AG09319 (cell line): Measurements from ENCODE around the gene LPIN1.
A peak's percentile ranks its signal among the peaks of the same experiment; 100 is the strongest.
"Not testable (repeated sequence)": the region's sequence is repeated elsewhere in the genome, so short reads cannot be mapped to it uniquely, and the experiment has no call there.

Experiments
- DNase-seq: peaks from one replicate; pipeline ENCODE4 v3.0.0-alpha.2; 2010; ENCODE audit warnings: low read depth; ENCODE audit errors: extremely low read depth
- TF ChIP-seq, protein P1 (sequence below): IDR thresholded peaks from 2 replicates; pipeline ENCODE4 v1.5.1; 2011; ENCODE audit warnings: low read depth, mild to moderate bottlenecking, inconsistent platforms, low read length, moderate library complexity

Gene LPIN1

DNA sequence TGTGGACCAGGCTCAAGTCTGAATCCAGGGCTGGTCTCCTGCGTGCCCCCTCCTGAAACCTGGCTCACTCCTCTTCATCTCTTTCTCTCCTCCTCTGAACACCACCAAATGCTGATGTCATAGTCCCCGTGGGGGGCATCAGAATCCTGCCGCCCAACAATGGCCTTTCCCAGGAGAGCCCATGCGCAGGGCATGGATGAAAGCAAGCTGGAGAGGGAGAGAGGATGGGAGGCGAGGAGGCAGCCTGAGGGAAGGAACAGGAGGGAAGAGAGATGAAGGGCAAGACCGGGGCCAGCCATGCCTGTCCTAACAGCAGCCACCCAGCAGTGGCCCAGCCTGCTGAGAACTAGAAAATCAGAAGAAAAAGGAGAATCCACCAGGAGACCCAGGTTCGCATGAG, 22.3 kb upstream of the LPIN1 start:
- TF ChIP-seq, protein P1, sequence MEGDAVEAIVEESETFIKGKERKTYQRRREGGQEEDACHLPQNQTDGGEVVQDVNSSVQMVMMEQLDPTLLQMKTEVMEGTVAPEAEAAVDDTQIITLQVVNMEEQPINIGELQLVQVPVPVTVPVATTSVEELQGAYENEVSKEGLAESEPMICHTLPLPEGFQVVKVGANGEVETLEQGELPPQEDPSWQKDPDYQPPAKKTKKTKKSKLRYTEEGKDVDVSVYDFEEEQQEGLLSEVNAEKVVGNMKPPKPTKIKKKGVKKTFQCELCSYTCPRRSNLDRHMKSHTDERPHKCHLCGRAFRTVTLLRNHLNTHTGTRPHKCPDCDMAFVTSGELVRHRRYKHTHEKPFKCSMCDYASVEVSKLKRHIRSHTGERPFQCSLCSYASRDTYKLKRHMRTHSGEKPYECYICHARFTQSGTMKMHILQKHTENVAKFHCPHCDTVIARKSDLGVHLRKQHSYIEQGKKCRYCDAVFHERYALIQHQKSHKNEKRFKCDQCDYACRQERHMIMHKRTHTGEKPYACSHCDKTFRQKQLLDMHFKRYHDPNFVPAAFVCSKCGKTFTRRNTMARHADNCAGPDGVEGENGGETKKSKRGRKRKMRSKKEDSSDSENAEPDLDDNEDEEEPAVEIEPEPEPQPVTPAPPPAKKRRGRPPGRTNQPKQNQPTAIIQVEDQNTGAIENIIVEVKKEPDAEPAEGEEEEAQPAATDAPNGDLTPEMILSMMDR: no peak
- no peak for DNase-seq

DNA sequence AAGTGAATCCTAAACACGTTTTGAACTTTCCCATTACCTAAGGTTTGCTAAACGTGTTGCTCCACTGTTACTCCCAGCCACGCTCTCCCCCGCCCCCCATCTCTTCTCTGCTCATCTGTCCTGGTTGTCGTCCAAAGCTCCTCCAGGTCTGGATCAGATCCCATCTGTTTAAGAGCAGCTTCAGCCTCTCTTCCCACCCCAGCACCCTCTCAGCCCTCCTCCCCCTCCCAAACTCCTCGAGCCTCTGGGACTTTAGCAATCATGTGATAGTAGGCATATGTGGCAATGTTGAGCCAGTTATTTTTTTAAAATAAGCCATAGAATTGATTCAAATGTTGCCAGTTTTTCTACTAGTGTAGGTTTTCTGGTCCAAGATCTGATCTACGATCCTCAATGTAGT, 20.0 kb upstream of the LPIN1 start:
- no peak for DNase-seq
- TF ChIP-seq, protein P1: no peak

DNA sequence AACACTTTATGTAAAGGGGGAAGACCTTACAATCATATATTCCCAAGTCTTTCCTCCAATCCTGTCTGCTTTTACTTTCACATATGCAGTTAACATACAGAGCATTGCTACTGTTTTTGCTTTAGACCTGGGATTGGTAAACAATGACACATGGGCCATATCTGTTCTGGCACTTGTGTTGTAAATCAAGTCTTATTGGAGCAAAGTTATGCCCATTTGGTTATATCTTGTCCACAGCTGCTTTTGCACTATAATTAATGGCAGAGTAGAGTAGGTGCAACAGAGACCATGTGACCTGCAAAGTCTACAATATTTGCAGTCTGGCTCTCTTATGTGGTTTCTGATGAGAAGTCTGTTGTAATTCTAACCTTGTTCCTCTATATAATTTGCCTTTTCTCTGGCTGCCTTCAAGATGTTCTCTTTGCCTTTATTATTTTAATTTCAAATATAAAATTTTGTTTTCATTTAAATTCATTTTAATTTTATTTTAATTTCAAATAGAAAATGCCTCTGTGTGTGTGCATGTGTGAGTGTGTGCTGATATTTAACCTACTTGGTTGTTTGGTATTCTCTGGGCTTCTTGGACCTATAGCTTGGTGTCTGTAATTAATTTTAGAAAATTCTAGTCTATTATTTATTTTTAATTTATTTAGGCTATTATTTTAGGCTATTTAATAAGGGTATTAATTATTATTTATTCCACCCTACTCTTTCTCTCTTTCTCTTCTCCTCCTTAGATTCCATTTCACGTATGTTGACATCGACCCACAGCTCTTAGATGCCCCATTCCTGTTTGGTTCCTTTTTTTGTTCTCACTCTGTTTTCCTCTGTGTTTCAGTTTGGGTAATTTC, 16.8 kb upstream of the LPIN1 start:
- TF ChIP-seq, protein P1: no peak
- no peak for DNase-seq

DNA sequence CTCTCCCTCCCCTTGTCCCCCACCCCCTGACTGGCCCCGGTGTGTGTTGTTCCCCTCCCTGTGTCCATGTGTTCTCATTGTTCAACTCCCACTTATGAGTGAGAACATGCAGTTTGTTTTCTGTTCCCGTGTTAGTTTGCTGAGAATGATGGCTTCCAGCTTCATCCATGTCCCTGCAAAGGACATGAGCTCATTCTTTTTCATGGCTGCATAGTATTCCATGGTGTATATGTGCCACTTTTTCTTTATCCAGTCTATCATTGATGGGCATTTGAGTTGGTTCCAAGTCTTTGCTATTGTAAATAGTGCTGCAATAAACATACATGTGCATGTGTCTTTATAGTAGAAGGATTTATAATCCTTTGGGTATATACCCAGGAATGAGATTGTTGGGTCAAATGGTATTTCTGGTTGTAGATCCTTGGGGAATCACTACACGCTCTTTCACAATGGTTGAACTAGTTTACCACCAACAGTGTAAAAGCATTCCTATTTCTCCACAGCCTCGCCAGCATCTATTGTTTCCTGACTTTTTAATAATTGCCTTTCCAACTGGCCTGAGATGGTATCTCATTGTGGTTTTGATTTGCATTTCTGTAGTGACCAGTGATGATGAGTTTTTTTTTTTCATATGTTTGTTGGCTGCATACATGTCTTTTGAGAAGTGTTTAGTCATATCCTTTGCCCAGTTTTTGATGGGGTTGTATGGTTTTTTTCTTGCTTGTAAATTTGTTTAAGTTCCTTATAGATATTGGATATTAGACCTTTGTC, 15.0 kb upstream of the LPIN1 start:
- DNase-seq: not testable (repeated sequence)

DNA sequence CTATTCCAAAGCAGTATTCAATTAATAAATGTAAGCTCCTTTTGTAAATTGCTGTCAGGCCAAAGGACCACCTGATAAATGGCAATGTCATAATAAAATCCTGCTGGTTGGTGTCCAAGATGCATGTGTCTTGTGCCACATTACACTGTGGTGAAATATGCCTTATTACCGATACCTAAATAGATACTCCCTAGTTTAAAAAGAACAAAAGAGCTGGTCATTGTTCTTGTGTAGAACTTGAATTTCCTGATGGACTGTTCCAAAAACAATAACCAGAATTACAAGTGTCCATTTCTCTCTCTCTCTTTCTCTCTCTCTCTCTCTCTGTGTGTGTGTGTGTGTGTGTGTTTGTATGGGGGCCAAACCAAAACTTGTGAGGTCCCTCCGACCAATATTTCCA, 13.8 kb upstream of the LPIN1 start:
- TF ChIP-seq, protein P1: no peak
- no peak for DNase-seq

DNA sequence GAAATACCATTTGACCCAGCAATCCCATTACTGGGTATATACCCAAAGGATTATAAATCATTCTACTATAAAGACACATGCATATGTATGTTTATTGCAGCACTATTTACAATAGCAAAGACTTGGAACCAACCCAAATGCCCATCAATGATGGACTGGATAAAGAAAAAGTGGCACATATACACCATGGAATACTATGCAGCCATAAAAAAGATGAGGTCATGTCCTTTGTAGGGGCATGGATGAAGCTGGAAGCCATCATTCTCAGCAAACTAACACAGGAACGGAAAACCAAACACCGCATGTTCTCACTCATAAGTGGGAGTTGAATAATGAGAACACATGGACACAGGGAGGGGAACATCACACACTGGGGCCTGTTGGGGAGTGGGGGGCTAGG, 8.6 kb upstream of the LPIN1 start:
- not testable (repeated sequence) for DNase-seq

DNA sequence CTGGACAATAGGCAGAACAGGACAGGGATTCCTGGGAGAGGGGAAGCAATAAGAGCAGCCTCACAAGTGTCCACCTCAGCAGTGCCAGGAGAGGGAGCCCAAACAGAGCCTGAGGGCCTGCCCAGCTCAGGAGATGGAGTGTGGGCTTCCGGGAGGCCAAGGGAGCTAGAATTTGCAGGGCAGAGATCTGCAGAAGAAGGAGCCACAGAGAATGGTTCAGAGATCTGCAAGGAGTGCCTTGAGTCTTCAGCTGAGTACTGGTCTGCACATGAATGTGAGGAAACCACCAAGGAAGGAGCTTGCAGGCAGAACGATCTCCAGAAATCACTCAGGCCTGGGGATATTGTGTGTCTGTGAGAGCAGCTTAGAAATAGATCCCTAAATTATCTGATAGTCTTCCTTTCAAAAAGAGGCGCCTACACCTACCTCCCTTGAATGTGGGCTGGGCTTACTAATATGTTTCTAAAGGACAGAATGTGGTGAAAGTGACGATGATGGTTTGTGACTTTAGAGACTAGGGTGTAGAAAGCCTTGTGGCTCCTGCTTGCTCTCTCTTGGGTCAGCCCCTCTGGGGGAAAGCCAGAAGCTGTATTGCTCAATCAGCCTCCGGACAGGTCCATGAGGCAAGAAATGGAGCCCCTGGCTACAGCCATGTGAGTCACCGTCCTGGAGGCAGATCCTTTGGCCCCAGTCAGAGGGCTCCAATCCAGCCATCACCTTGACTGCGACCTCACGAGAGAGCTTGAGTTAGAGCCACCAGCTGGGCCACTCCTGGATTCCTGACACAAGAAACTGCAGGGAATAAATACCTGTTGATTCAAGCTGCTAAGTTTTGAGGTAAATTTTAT, 7.6 kb upstream of the LPIN1 start:
- TF ChIP-seq, protein P1: peak; percentile 75
- peak; percentile 79 for DNase-seq

DNA sequence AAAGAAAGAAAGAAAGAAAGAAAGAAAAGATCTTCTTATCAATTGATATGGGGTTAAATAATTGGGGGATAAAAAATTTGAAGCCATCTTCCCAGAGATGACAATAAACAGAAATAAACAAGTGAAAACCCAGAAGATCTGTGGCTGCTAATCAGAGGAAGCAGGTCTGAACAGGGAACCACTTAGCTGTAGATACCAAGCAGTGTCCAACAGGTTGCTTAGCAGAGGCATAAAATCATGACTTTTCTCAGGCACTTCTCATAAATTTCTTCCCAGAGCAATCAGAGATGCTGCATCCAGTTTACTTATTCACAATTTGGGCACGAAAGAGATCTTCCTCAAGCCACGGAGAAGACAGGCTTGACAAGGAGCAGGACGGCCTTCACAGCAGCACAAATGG, 5.7 kb upstream of the LPIN1 start:
- TF ChIP-seq, protein P1: no peak
- no peak for DNase-seq
